ENCODE results near the gene UGGT2. TPM values are rescaled to one million over a fixed set of nuclear protein-coding genes. Genes with fewer than 3 reads are reported as not detected.

Gene UGGT2
- total RNA-seq, 4 donors from 2014 or later, result 19.5 to 148 (median 41.0) TPM

GRCh38 chr13:95801825-95802224 is 251.4 kb downstream of the UGGT2 start:
- no peak for DNase-seq
- intact Hi-C loops (cut with DNase I; ENCODE audit: low total_unique reads) (no loop called here), in situ Hi-C loops (cut with MboI; ENCODE audit: low pct_ligation_motif_present in 1 of 4, low pct_unique_long_range_greater_than_20kb in 1 of 4, low sequenced_read_pairs in 3 of 4) (no loop called here)
- Histone ChIP-seq H3K36me3 (no peaks in the 10 kb centered on the region), H3K27ac (no peak overlapping the region), H3K4me1 (no peaks in the 10 kb centered on the region), H3K4me3 (no peak overlapping the region), H3K27me3 (no peaks in the 10 kb centered on the region), H3K9me3 (peaks cover 0 to 6% of the 10 kb centered on the region in 2 donors)
- 90 to 95% methylated on average over 4 of the region's 4 CpGs for WGBS, 2 donors (ENCODE audit: low coverage in 1 of 2)
- no peak for TF ChIP-seq EP300 (IDR thresholded peaks at IDR 0.05; ENCODE audit: low read depth)

GRCh38 chr13:95800436-95800835 is 252.8 kb downstream of the UGGT2 start:
- Histone ChIP-seq H3K36me3 (no peaks in the 10 kb centered on the region), H3K4me1 (no peaks in the 10 kb centered on the region), H3K27me3 (no peaks in the 10 kb centered on the region), H3K9me3 (no peaks in the 10 kb centered on the region), H3K27ac (no peak overlapping the region), H3K4me3 (no peak overlapping the region)
- TF ChIP-seq CTCF (IDR thresholded peaks at IDR 0.05) (no peak), POLR2AphosphoS5 (IDR thresholded peaks at IDR 0.05) (no peak), EP300 (IDR thresholded peaks at IDR 0.05; ENCODE audit: low read depth) (no peak), POLR2A (IDR thresholded peaks at IDR 0.05) (no peak)
- 56 to 60% methylated on average over 1 of the region's 1 CpG for WGBS, 2 donors (ENCODE audit: low coverage in 1 of 2)
- intact Hi-C loops (cut with DNase I; ENCODE audit: low total_unique reads) (no loop called here), in situ Hi-C loops (cut with MboI; ENCODE audit: low pct_ligation_motif_present in 1 of 4, low pct_unique_long_range_greater_than_20kb in 1 of 4, low sequenced_read_pairs in 3 of 4) (no loop called here)
- DNase-seq, result no peak

GRCh38 chr13:95797016-95797415 is 256.2 kb downstream of the UGGT2 start:
- in situ Hi-C loops (cut with MboI; ENCODE audit: low pct_ligation_motif_present in 1 of 4, low pct_unique_long_range_greater_than_20kb in 1 of 4, low sequenced_read_pairs in 3 of 4) (no loop called here), intact Hi-C loops (cut with DNase I; ENCODE audit: low total_unique reads) (no loop called here)

GRCh38 chr13:95793781-95794180 is 259.4 kb downstream of the UGGT2 start:
- TF ChIP-seq POLR2A (IDR thresholded peaks at IDR 0.05) (no peak), EP300 (IDR thresholded peaks at IDR 0.05; ENCODE audit: low read depth) (no peak), POLR2AphosphoS5 (IDR thresholded peaks at IDR 0.05) (no peak), CTCF (IDR thresholded peaks at IDR 0.05) (no peak)
- 90 to 96% methylated on average over 2 to 3 of the region's 3 CpGs for WGBS, 2 donors (ENCODE audit: low coverage in 1 of 2)
- in situ Hi-C loops (cut with MboI; ENCODE audit: low pct_ligation_motif_present in 1 of 4, low pct_unique_long_range_greater_than_20kb in 1 of 4, low sequenced_read_pairs in 3 of 4), result no loop called here

More at GRCh38 chr13:95797016-95797415, 256.2 kb downstream of the UGGT2 start:
- peaks cover 0 to 11% (median 5%) of the 10 kb centered on the region in 4 donors for H3K36me3 ChIP-seq
- H3K27ac ChIP-seq, result no peak overlapping the region
- no peak for TF ChIP-seq POLR2A (IDR thresholded peaks at IDR 0.05)
- no peak for TF ChIP-seq CTCF (IDR thresholded peaks at IDR 0.05)
- no peak for TF ChIP-seq EP300 (IDR thresholded peaks at IDR 0.05; ENCODE audit: low read depth)
- no peak for TF ChIP-seq POLR2AphosphoS5 (IDR thresholded peaks at IDR 0.05)
- no peak for DNase-seq
- no peaks in the 10 kb centered on the region for H3K4me1 ChIP-seq
- H3K4me3 ChIP-seq, result no peak overlapping the region
- no peaks in the 10 kb centered on the region for H3K9me3 ChIP-seq
- WGBS, 2 donors (ENCODE audit: low coverage in 1 of 2), result 85 to 94% methylated on average over 2 of the region's 2 CpGs
- no peaks in the 10 kb centered on the region for H3K27me3 ChIP-seq

GRCh38 chr13:95793018-95793555 is 260.1 kb downstream of the UGGT2 start:
- Histone ChIP-seq H3K27ac (no peak overlapping the region), H3K27me3 (no peaks in the 10 kb centered on the region), H3K4me1 (no peaks in the 10 kb centered on the region), H3K9me3 (no peaks in the 10 kb centered on the region), H3K36me3 (peaks cover 0 to 39% (median 16%) of the 10 kb centered on the region in 4 donors), H3K4me3 (no peak overlapping the region)
- no peak for DNase-seq
- TF ChIP-seq EP300 (IDR thresholded peaks at IDR 0.05; ENCODE audit: low read depth) (no peak), POLR2AphosphoS5 (IDR thresholded peaks at IDR 0.05) (no peak), CTCF (IDR thresholded peaks at IDR 0.05) (no peak), POLR2A (IDR thresholded peaks at IDR 0.05) (no peak)
- intact Hi-C loops (cut with DNase I; ENCODE audit: low total_unique reads) (no loop called here), in situ Hi-C loops (cut with MboI; ENCODE audit: low pct_ligation_motif_present in 1 of 4, low pct_unique_long_range_greater_than_20kb in 1 of 4, low sequenced_read_pairs in 3 of 4) (no loop called here)
- WGBS, 2 donors (ENCODE audit: low coverage in 1 of 2), result 84 to 100% methylated on average over 2 to 3 of the region's 3 CpGs

More at GRCh38 chr13:95793781-95794180, 259.4 kb downstream of the UGGT2 start:
- Histone ChIP-seq H3K4me3 (no peak overlapping the region), H3K9me3 (no peaks in the 10 kb centered on the region), H3K27me3 (no peaks in the 10 kb centered on the region), H3K27ac (no peak overlapping the region), H3K36me3 (peaks cover 0 to 34% (median 16%) of the 10 kb centered on the region in 4 donors), H3K4me1 (no peaks in the 10 kb centered on the region)
- DNase-seq, result no peak
- intact Hi-C loops (cut with DNase I; ENCODE audit: low total_unique reads), result no loop called here
